Vagina (tissue), 2 donors: ENCODE measurements around the gene CCDC40. TPM values are rescaled to one million over a fixed set of nuclear protein-coding genes. Genes with fewer than 3 reads are reported as not detected.
"Not testable (repeated sequence)": the region's sequence is repeated elsewhere in the genome, so short reads cannot be mapped to it uniquely, and the experiment has no call there.

Experiments used
- DNase-seq, 2 donors: peaks; one replicate each; pipeline ENCODE4 v3.0.0-alpha.2; 2017; ENCODE audit errors: extremely low spot score in 2 of 2
- H3K27ac ChIP-seq: fragments of 200-600 bp; sonication (generic); one replicate; pipeline ENCODE4 v1.5.1; 2019
- H3K27me3 ChIP-seq: fragments of 200-600 bp; sonication (generic); one replicate; pipeline ENCODE4 v1.5.1; 2019
- H3K36me3 ChIP-seq, 2 donors: fragments of 200-600 bp; sonication (generic); one replicate each; pipeline ENCODE4 v1.5.1; 2017 to 2019
- H3K4me1 ChIP-seq: fragments of 200-600 bp; sonication (generic); one replicate; pipeline ENCODE4 v1.5.1; 2019
- H3K4me3 ChIP-seq, 2 donors: fragments of 200-600 bp; sonication (generic); 1 replicate in 1 of 2; 2 replicates in 1 of 2; pipeline ENCODE4 v1.5.1; 2016 to 2019
- H3K9me3 ChIP-seq: fragments of 200-600 bp; sonication (generic); one replicate; pipeline ENCODE4 v1.5.1; 2019
- CTCF ChIP-seq, 3 experiments: fragments of 450-650 bp in 2 of 3; fragments of 200-600 bp in 1 of 3; sonication (generic) in 1 of 3; IDR thresholded peaks; one replicate each; pipeline ENCODE4 v1.5.1; 2017 to 2019; ENCODE audit warnings: antibody characterized with exemption in 3 of 3, mild to moderate bottlenecking in 2 of 3, moderate library complexity in 2 of 3
- POLR2A ChIP-seq, 2 donors: fragments of 450-650 bp; IDR thresholded peaks; one replicate each; pipeline ENCODE4 v1.6.1; 2017; ENCODE audit warnings: antibody characterized with exemption in 2 of 2, mild to moderate bottlenecking in 2 of 2, moderate library complexity in 2 of 2
- POLR2AphosphoS5 ChIP-seq, 2 donors: sonication (generic); formaldehyde crosslinking; IDR thresholded peaks; one replicate each; pipeline ENCODE4 v1.9.0; 2017; ENCODE audit warnings: antibody characterized with exemption in 2 of 2, mild to moderate bottlenecking in 2 of 2, low read depth in 1 of 2; ENCODE audit not compliant: insufficient read depth in 1 of 2
- intact Hi-C: fragments of 100-400 bp; cut with DNase I; formaldehyde crosslinking; loops from one replicate; pipeline ENCODE4 v1.15.1; 2023
- total RNA-seq: library from RNA; depleted of rRNA; stranded (reverse); fragments of >200 nt; gene quantifications from one replicate; pipeline ENCODE4 v1.2.3, GENCODE V29; 2016

The CCDC40 gene
- total RNA-seq, 1 donor from 2014 or later = 9.3 TPM

GRCh38 chr17:80087346-80088265 is 51.2 kb downstream of the CCDC40 start:
- no peak for DNase-seq
- TF ChIP-seq CTCF (IDR thresholded peaks at IDR 0.05) = no peak
- H3K27ac ChIP-seq = no peak overlapping the region
- no peaks in the 10 kb centered on the region for H3K27me3 ChIP-seq
- no peak overlapping the region for H3K4me3 ChIP-seq
- intact Hi-C loops = loop anchor here (10.0 kb wide), 1 partner anchor 83 kb away; no protein-coding TSS in a partner anchor
- H3K9me3 ChIP-seq = no peaks in the 10 kb centered on the region
- H3K4me1 ChIP-seq = no peaks in the 10 kb centered on the region
- H3K36me3 ChIP-seq = no peaks in the 10 kb centered on the region

GRCh38 chr17:80089762-80090161 is 53.3 kb downstream of the CCDC40 start:
- Histone ChIP-seq H3K9me3 (no peaks in the 10 kb centered on the region), H3K27me3 (no peaks in the 10 kb centered on the region), H3K4me3 (no peak overlapping the region), H3K36me3 (no peaks in the 10 kb centered on the region), H3K4me1 (no peaks in the 10 kb centered on the region), H3K27ac (no peak overlapping the region)
- TF ChIP-seq POLR2A (IDR thresholded peaks at IDR 0.05) (no peak), POLR2AphosphoS5 (IDR thresholded peaks at IDR 0.05; ENCODE audit: insufficient read depth in 1 of 2, low read depth in 1 of 2) (no peak), CTCF (IDR thresholded peaks at IDR 0.05) (no peak)
- no peak for DNase-seq
- intact Hi-C loops = loop anchor here (10.0 kb wide), 1 partner anchor 85 kb away; no protein-coding TSS in a partner anchor

- DNase-seq, H3K36me3 ChIP-seq, intact Hi-C loops, H3K9me3 ChIP-seq, H3K27ac ChIP-seq, H3K4me3 ChIP-seq, H3K4me1 ChIP-seq, H3K27me3 ChIP-seq: not testable (repeated sequence)
These were observed 53.7 kb downstream of the CCDC40 start for GRCh38 chr17:80090164-80090563.

GRCh38 chr17:80091376-80091775 is 54.9 kb downstream of the CCDC40 start:
- no peaks in the 10 kb centered on the region for H3K9me3 ChIP-seq
- no peak for TF ChIP-seq POLR2A (IDR thresholded peaks at IDR 0.05)
- TF ChIP-seq POLR2AphosphoS5 (IDR thresholded peaks at IDR 0.05; ENCODE audit: insufficient read depth in 1 of 2, low read depth in 1 of 2) = no peak
- no peak for TF ChIP-seq CTCF (IDR thresholded peaks at IDR 0.05)
- no peaks in the 10 kb centered on the region for H3K36me3 ChIP-seq
- H3K27ac ChIP-seq = no peak overlapping the region
- no peak for DNase-seq
- H3K4me3 ChIP-seq = no peak overlapping the region
- no peaks in the 10 kb centered on the region for H3K4me1 ChIP-seq
- intact Hi-C loops = no loop called here
- H3K27me3 ChIP-seq = no peaks in the 10 kb centered on the region

- intact Hi-C loops = no loop called here
- H3K4me1 ChIP-seq = no peaks in the 10 kb centered on the region
- no peaks in the 10 kb centered on the region for H3K27me3 ChIP-seq
- TF ChIP-seq POLR2AphosphoS5 (IDR thresholded peaks at IDR 0.05; ENCODE audit: insufficient read depth in 1 of 2, low read depth in 1 of 2) (no peak), CTCF (IDR thresholded peaks at IDR 0.05) (no peak), POLR2A (IDR thresholded peaks at IDR 0.05) (no peak)
- no peaks in the 10 kb centered on the region for H3K9me3 ChIP-seq
- no peaks in the 10 kb centered on the region for H3K36me3 ChIP-seq
- no peak overlapping the region for H3K4me3 ChIP-seq
- DNase-seq = no peak
- no peak overlapping the region for H3K27ac ChIP-seq
These were observed 56.5 kb downstream of the CCDC40 start for GRCh38 chr17:80092959-80093358.
